ENCODE measurements around the gene PHACTR2. TPM values are rescaled to one million over a fixed set of nuclear protein-coding genes. Genes with fewer than 3 reads are reported as not detected.
"Not testable (repeated sequence)": the region's sequence is repeated elsewhere in the genome, so short reads cannot be mapped to it uniquely, and the experiment has no call there.

Gene PHACTR2
- total RNA-seq, 1 experiment from 2014 or later: 5.6 TPM

DNA sequence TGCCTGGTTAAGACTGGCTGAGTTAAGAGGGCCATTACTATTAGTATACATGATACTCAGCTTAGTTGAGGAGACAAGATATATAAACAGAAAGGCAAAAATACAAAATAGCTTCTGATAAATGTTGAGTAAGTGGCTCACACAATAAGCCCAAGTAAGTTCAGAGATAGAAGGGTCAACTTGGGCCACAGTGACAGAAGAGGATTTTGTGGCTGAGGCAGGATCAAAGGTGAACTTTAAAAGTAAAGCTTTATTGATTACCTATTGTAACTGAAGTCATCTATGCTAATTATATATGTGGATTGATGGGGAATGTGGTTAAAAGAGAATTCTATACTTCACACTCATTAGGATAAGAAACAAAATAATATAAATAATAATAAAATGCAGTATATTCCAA lies 80.8 kb downstream of the PHACTR2 start:
- DNase-seq (ENCODE audit: extremely low read depth, low read depth): no peak

DNA sequence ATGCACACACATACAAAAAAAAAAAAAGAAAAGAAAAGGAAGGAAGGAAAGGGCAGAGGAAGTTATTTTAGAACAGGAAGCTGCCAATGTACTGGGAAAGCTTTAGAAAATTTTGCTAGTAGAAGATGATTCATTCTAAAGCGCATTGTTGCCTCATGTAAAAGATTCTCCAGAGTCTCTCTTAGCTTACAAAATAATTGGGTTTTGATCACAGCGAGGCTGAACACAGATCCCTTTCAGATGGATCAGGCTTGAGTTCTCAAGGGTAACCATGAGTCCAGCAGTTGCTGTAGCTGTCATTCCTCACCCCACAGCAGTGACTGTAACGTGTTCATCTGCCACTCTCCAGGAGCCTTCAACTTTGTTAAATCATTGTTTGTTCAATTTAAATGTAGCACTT lies 81.9 kb downstream of the PHACTR2 start:
- no peak for DNase-seq (ENCODE audit: extremely low read depth, low read depth)

DNA sequence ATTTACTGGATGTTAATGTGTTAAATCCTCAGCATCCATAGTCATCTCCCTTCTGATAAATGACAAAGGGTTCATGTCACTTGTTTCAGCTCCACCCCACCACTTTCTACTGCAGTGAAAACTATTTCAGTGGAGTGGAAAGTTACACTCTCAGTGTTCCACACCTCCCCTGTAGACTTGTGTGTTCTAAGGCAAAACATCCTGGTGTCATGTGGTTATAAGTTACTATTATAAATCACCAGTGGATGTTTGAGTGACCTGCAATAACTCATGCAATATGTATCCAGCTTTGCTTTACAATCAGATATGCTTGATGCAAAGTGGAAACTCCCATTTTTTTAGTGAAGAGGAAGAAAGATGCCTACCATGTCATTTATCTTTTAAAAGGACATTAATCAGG lies 83.3 kb downstream of the PHACTR2 start:
- DNase-seq (ENCODE audit: extremely low read depth, low read depth): no peak

DNA sequence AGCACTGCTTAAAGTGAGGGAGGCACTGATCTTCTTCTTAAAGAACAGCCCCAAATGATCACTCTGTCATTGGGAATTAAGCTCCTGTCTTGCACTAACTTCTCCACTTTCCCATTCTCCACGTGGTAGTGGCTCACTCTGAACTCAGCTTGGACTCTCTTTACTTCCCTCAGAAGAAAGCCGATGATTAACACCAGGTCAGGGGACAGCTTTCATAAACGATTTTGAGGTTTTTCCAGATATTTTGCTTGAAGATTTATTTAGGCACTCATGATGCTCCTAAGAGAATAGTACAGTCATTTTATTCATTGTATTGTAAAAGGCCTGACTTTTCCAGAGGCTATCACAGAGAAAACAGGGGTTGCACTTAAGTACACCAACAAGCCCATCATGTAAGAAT lies 84.4 kb downstream of the PHACTR2 start:
- no peak for DNase-seq (ENCODE audit: extremely low read depth, low read depth)

DNA sequence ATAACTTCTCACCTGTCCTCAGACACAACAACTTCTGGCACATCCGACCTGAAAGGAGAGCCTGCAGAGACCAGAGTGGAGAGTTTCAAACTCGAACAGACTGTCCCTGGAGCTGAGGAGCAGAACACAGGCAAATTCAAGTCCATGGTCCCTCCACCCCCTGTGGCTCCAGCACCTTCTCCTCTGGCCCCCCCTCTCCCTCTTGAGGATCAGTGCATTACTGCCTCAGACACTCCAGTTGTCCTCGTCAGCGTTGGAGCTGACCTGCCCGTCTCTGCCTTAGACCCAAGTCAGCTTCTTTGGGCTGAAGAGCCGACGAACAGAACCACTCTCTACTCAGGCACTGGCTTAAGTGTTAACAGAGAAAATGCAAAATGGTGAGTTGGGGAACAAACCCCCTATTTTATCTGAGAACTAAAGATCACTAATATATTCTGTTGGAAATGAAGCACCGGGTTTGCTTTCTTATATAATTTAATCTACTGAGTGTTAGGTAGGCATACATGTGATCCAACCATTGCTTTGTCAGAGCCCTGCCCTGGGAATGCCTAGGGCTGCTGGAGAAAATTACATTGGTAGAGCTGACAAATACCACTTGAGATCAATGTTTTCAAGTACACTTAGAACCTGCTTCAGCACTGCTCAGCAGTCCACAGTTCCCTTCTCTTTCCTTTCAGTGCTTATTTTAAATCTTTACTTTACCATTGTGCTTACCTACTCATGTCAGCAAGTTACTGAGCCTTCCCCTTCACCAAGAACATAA lies 87.8 kb downstream of the PHACTR2 start:
- no peak for DNase-seq (ENCODE audit: extremely low read depth, low read depth)

DNA sequence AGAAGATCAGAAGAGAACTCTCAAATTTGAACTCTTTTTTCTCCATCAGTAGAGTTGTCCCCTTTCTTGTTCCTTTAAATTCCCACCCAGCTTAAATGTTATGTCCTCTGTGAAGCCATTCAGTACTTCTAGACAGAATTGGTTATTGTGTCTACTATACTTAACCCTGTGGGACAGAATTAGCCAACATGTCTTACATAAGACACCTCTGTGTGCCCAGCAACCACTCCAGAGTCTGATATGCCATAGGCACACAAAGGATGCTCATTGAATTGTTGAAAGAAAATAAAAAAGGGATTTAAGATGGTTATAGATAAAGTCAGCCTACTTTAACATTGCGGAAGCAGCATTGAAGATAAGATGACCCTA lies 88.4 kb downstream of the PHACTR2 start:
- DNase-seq (ENCODE audit: extremely low read depth, low read depth): no peak

DNA sequence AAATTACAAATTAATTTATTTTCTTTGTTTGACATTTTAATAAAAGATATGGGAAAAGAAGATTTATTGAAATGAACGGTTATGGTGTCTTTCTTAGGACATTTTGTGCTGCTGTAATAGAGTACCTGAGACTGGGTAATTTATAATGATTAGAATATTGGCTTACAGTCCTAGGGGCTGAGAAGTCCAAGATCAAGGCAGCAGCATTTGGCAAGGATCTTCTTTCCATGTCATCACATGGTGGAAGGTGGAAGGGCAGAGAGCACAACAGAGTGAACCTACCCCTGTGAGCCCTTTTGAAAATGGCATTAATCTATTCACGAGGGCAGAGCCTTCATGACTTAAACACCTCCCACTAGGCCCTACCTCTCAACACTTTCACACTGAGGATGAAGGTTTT lies 89.7 kb downstream of the PHACTR2 start:
- no peak for DNase-seq (ENCODE audit: extremely low read depth, low read depth)

DNA sequence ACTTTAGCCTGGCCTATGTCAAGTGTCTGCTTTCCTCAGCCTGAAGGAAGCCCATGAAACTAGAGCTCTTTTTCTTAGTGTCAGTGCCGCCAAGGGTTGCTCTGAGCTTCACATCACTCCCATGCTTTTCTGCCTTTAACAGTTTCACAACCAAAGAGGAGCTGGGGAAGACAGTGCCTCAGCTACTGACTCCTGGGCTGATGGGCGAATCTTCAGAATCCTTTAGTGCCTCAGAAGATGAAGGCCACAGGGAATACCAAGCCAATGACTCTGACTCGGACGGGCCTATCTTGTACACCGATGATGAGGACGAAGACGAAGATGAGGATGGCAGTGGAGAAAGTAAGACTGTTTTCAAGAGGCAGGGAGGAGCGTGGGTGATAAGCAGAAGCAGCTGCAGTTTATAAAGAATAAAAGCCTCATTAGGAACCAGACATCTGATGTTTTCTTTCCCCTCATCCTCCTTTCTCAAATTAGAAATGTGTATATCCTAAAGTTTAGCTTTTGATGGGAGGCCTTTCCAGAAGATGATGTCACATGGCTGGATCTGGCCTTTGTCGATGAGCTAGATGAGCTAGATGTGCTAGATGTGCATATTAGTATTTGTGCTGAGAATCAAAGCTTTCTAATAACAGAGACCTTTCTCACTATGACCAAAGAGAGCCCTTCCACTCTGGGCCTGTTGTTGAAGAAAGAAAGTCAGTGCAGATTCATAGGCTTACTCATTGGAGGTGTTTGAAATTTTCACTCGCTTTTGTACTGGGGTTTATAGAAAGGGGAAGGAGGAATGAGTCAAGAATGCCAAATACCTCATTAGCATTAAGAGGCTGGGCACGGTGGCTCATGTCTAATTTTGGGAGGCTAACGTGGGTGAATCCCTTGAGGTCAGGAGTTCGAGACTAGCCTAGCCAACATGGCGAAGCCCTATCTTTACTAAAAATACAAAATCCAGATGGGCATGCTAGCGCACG lies 94.6 kb downstream of the PHACTR2 start:
- DNase-seq (ENCODE audit: extremely low read depth, low read depth): no peak

DNA sequence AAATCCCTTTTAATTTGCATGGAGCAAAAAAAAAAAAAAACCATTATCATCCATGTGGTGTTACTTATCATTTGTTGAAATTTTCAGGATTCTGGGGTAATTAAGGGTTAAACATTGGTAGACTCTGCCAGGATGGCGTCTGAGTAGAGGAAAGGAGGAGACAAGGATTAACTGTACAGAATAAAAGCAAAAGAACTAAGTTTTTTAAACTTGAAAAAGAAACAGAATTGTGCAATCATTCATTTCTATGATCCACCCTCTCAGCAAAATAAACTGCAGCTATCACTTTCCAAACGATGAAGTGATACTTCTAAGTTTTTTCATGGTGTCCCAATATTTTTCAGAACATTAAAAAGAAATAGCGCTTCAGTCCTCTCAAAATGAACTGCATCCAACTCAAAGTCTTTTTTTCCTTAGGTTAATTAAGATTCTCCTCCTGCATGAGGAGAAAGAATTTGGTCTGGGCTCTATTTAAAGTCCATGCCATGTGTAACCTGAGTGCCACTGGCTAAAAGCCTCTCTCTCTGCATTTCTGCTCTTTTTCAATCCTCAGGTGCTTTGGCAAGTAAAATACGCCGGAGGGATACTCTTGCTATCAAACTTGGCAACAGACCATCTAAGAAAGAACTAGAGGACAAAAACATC lies 95.9 kb downstream of the PHACTR2 start:
- no peak for DNase-seq (ENCODE audit: extremely low read depth, low read depth)

DNA sequence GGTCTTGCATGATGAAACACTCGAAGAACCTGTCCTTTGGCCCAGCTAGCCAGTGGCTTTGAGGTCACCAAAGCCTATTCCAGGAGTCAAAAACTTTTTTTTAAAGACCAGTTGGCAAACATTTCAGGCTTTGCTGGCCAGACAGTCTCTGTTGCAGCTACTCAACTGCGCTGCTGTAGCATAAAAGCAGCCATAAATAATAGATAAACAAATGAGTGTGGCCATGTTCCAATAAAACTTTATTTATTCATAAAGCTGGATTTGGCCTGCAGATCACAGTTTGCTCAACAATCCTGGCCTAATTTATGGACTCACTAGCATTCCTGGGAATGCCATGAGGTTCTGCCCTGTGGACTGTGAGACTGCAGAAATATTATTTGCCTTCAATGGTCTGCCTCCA lies 96.6 kb downstream of the PHACTR2 start:
- no peak for DNase-seq (ENCODE audit: extremely low read depth, low read depth)

DNA sequence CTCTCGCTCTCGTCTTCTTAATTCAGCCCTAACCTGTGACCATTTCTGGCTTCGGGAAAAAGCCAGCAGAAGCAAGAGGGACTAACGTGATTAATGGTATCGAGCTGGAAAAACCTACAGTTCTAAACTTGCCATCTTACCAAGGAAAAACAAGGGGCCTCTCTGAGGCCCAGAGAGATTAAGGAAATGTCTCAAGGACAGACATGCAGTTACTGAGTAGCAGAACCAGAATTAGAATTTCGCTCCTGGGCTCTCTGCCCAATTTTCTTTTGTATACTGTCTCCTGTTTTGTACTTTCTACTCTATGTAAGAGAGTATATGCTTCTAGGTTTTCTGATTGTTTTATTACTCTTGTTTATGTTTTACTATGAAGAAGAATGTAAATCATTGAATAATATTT lies 97.6 kb downstream of the PHACTR2 start:
- no peak for DNase-seq (ENCODE audit: extremely low read depth, low read depth)

DNA sequence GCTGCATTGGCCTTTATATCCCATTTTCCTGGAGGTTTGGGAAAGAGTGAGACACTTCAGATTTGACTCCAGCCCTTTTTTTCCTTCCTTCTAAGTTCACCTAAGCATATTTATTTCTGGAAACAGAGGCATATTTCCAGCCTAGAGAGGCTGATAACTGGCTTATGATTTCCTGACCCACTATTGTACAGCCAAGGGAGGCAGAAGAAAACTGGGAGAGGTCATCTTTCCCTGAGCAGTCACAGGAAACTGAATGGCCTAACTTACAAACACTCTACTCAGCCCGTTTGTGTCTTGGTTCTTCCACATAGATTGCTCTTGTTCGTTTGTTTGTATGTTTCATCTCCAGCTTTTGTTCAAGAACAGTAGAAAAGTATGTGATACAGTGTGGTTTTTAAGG lies 101.2 kb downstream of the PHACTR2 start:
- DNase-seq (ENCODE audit: extremely low read depth, low read depth): no peak

DNA sequence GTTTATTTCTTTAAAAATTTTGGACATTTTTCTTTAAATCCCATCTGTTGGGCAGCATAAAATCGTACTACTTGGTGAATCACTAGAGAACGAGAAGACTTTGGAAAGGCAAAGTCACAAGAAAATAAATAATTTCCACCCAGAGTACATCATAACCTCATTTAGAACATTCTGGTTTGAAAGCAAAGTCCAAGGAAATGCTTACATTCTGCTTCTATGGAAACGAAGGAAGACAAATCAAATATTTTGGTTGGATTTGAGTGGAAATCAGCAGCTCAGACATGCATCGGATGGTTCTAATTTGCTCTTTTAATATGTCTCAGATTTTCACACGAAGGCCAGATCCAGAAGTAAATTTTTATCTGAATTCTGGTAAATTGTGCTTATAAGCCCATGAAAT lies 104.7 kb downstream of the PHACTR2 start:
- no peak for DNase-seq (ENCODE audit: extremely low read depth, low read depth)

DNA sequence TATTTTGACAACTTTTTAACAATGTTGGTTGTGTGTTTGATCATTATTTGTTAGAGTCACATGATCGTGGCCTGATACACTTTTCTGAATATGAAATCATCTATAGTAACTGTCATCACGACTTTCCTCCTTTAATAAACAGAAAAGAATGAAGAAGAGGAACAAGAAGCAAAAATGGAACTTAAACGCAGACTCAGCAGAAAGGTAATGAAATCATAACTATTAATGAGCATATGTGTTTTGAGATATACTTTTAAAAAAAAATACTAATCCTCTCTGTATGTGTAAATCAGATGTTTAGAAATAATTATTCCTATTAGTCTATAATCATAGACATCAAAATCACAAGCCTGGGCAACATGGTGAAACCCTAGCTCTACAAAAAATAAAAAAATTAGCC lies 105.3 kb downstream of the PHACTR2 start:
- no peak for DNase-seq (ENCODE audit: extremely low read depth, low read depth)

DNA sequence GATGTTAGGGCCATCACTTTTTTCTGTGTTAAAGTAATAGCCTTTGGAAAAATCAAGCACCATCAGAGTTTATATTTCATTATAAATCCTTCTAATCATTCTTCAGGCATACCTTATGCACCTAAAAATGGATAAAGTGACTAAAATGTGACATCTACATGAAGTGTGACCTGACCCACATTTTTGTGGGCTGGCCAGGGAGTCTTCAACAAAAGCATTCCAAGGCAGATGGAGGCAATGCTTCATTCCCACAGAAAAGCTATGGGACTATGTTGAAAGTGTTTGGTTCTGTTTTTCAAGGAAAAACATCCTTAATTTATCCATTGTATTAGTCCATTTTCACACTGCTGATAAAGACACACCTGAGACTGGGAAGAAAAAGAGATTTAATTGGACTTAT lies 106.6 kb downstream of the PHACTR2 start:
- no peak for DNase-seq (ENCODE audit: extremely low read depth, low read depth)

DNA sequence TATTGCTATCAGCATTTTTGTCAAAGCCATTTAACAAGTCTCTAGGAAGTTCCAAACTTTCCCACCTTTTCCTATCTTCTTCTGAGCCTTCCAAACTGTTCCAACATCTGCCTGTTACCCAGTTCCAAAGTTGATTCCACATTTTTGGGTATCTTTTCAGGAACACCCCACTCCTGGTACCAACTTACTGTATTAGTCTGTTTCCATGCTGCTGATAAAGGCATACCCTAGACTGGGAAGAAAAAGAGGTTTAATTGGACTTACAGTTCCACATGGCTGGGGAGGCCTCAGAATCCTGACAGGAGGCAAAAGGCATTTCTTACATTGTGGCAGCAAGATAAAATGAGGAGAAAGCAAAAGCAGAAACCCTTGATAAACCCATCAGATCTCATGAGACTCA lies 108.6 kb downstream of the PHACTR2 start:
- DNase-seq (ENCODE audit: extremely low read depth, low read depth): not testable (repeated sequence)

DNA sequence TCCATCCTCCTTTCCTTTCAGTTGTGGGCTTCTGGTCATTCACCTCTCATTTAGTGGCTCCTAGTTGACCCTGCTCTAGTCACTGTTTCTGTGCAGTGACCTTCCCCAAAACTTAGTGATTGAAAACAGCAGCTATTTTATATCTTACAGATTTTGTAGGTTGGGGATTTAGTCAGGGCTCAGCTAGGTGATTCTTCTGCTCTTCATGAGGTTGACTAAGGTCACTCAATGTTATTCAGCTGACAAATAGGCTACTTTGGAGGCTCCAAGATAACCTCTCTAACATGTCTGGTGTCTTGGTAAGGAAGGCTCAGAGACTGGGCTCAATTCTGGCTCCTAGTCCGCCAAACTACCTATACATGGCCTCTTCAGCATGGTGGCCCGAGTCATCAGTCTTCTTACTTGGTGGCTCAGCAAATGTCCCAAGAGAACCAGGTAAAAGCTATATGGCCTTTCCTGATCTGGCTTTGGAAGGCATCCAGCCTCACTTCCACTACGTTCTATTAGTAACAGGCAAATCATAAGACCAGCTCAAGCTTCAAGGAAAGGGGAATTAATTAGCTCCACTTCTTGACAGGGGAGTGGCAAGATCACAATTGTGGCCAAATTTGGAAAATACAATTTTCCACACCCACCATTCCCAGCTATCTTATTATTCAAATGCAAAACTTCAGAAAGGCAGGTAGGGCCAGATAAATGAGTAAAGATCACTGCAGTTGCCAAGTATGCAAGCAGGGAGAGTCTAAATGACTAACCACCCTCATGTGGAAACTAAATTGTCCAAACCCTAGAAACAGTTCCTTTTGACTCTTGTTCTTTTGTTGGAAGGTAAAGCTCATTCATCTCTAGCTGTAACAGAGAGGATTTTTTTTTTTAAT lies 114.9 kb downstream of the PHACTR2 start:
- DNase-seq (ENCODE audit: extremely low read depth, low read depth): no peak

DNA sequence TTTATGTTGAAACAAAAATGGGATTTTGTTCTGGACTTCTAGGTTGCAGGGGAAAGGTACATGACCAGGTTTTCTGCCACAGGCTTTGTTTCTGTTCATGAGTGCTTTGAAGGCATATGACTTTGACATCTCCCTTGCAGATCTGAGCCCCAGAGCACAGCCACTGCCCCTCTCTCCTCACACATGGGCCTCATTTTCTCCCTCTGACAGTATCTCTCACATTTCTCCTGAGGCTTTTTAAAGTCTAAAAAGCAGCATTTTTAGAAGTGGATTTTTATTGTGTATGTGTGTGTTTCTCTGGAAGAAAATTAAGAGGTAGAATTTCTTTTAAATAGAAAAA lies 115.5 kb downstream of the PHACTR2 start:
- DNase-seq (ENCODE audit: extremely low read depth, low read depth): no peak

DNA sequence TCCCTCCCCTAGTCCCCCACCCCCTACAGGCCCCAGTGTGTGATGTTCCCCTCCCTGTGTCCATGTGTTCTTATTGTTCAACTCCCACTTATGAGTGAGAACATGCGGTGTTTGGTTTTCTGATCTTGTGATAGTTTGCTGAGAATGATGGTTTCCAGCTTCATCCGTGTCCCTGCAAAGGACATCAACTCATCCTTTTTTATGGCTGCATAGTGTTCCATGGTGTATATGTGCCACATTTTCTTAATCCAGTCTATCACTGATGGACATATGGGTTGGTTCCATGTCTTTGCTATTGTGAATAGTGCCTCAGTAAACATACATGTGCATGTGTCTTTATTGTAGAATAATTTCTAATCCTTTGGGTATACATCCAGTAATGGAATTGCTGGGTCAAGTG lies 118.8 kb downstream of the PHACTR2 start:
- DNase-seq (ENCODE audit: extremely low read depth, low read depth): not testable (repeated sequence)

DNA sequence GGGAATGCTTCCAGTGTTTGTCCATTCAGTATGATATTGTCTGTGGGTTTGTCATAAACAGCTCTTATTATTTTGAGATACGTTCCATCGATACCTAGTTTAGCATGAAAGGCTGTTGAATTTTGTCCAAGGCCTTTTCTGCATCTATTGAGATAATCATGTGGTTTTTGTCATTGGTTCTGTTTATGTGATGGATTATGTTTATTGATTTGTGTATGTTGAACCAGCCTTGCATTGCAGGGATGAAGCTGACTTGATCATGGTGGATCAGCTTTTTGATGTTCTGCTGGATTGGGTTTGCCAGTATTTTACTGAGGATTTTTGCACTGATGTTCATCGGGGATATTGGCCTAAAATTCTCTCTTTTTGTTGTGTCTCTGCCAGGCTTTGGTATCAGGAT lies 120.7 kb downstream of the PHACTR2 start:
- DNase-seq (ENCODE audit: extremely low read depth, low read depth): not testable (repeated sequence)
